ENCODE data around the gene SRSF9. TPM values are rescaled to one million over a fixed set of nuclear protein-coding genes. Genes with fewer than 3 reads are reported as not detected.
"Not testable (repeated sequence)": the region's sequence is repeated elsewhere in the genome, so short reads cannot be mapped to it uniquely, and the experiment has no call there.

Gene SRSF9
- total RNA-seq, 3 donors from 2014 or later (not counting 1 experiment from before 2014, with no cell fraction given): 175 to 191 (median 179) TPM

GRCh38 chr12:120489018-120489417, 19.5 kb upstream of the SRSF9 start:
- H3K9me3 Mint-ChIP-seq: no peaks in the 10 kb centered on the region
- no peak overlapping the region for H3K27ac Mint-ChIP-seq

GRCh38 chr12:120488057-120488640, 18.6 kb upstream of the SRSF9 start:
- Mint-ChIP-seq H3K4me3 (no peak overlapping the region), H3K9me3 (no peaks in the 10 kb centered on the region)
- intact Hi-C loops (cut with micrococcal nuclease): no loop called here

More at GRCh38 chr12:120489018-120489417, 19.5 kb upstream of the SRSF9 start:
- TF ChIP-seq CTCF (IDR thresholded peaks at IDR 0.05): no peak
- DNase-seq (no peak), ATAC-seq (no peak)
- intact Hi-C loops (cut with micrococcal nuclease): no loop called here
- Histone ChIP-seq H3K36me3 (ENCODE audit: control insufficient read depth, insufficient read depth, low read length) (peaks cover 2% of the 10 kb centered on the region), H3K27ac (ENCODE audit: low read length) (no peak overlapping the region), H3K9me3 (ENCODE audit: control insufficient read depth, insufficient read depth, low read length) (no peaks in the 10 kb centered on the region), H3K4me1 (ENCODE audit: control insufficient read depth, insufficient read depth, low read length) (no peaks in the 10 kb centered on the region), H3K27me3 (ENCODE audit: control insufficient read depth, insufficient read depth, low read length) (no peaks in the 10 kb centered on the region), H3K4me3 (ENCODE audit: low read length) (no peak overlapping the region)
- H3K27me3 Mint-ChIP-seq (ENCODE audit: low read depth in 2 of 2): no peaks in the 10 kb centered on the region
- 98% methylated on average over 4 of the region's 4 CpGs for WGBS (ENCODE audit: insufficient coverage)
- H3K4me3 Mint-ChIP-seq: no peak overlapping the region
- H3K36me3 Mint-ChIP-seq: no peaks in the 10 kb centered on the region
- peaks cover 21 to 33% of the 10 kb centered on the region in 2 donors for H3K4me1 Mint-ChIP-seq

GRCh38 chr12:120487552-120487951, 18.0 kb upstream of the SRSF9 start:
- intact Hi-C loops (cut with micrococcal nuclease): not testable (repeated sequence)
- H3K4me1 Mint-ChIP-seq: peaks cover 36 to 47% of the 10 kb centered on the region in 2 donors
- 98% methylated on average over 6 of the region's 7 CpGs for WGBS (ENCODE audit: insufficient coverage)

More at GRCh38 chr12:120488057-120488640, 18.6 kb upstream of the SRSF9 start:
- Histone ChIP-seq H3K27ac (ENCODE audit: low read length) (no peak overlapping the region), H3K4me3 (ENCODE audit: low read length) (no peak overlapping the region), H3K9me3 (ENCODE audit: control insufficient read depth, insufficient read depth, low read length) (no peaks in the 10 kb centered on the region), H3K4me1 (ENCODE audit: control insufficient read depth, insufficient read depth, low read length) (no peaks in the 10 kb centered on the region), H3K36me3 (ENCODE audit: control insufficient read depth, insufficient read depth, low read length) (peaks cover 2% of the 10 kb centered on the region), H3K27me3 (ENCODE audit: control insufficient read depth, insufficient read depth, low read length) (no peaks in the 10 kb centered on the region)
- Mint-ChIP-seq H3K27ac (peak overlapping the region; percentile 27 to 46), H3K4me1 (peaks cover 30 to 41% of the 10 kb centered on the region in 2 donors), H3K36me3 (no peaks in the 10 kb centered on the region), H3K27me3 (ENCODE audit: low read depth in 2 of 2) (no peaks in the 10 kb centered on the region)
- ATAC-seq (no peak), DNase-seq (no peak)
- WGBS (ENCODE audit: insufficient coverage): 77% methylated on average over 5 of the region's 5 CpGs
- no peak for TF ChIP-seq CTCF (IDR thresholded peaks at IDR 0.05)

GRCh38 chr12:120485961-120486881, 16.7 kb upstream of the SRSF9 start:
- Histone ChIP-seq H3K4me1 (ENCODE audit: control insufficient read depth, insufficient read depth, low read length) (peaks cover 18% of the 10 kb centered on the region), H3K27ac (ENCODE audit: low read length) (no peak overlapping the region), H3K9me3 (ENCODE audit: control insufficient read depth, insufficient read depth, low read length) (no peaks in the 10 kb centered on the region), H3K4me3 (ENCODE audit: low read length) (no peak overlapping the region), H3K36me3 (ENCODE audit: control insufficient read depth, insufficient read depth, low read length) (peaks cover 4% of the 10 kb centered on the region), H3K27me3 (ENCODE audit: control insufficient read depth, insufficient read depth, low read length) (no peaks in the 10 kb centered on the region)
- H3K9me3 Mint-ChIP-seq: no peaks in the 10 kb centered on the region
- no peak overlapping the region for H3K27ac Mint-ChIP-seq
- DNase-seq (no peak), ATAC-seq (no peak)
- TF ChIP-seq CTCF (IDR thresholded peaks at IDR 0.05): no peak
- peaks cover 46 to 55% of the 10 kb centered on the region in 2 donors for H3K4me1 Mint-ChIP-seq
- H3K36me3 Mint-ChIP-seq: no peaks in the 10 kb centered on the region
- no peaks in the 10 kb centered on the region for H3K27me3 Mint-ChIP-seq (ENCODE audit: low read depth in 2 of 2)
- H3K4me3 Mint-ChIP-seq: no peak overlapping the region
- intact Hi-C loops (cut with micrococcal nuclease): no loop called here
- 93% methylated on average over 5 of the region's 7 CpGs for WGBS (ENCODE audit: insufficient coverage)

More at GRCh38 chr12:120487552-120487951, 18.0 kb upstream of the SRSF9 start:
- not testable (repeated sequence) for DNase-seq; H3K27ac Mint-ChIP-seq; H3K9me3 ChIP-seq (ENCODE audit: control insufficient read depth, insufficient read depth, low read length); H3K4me3 ChIP-seq (ENCODE audit: low read length); H3K9me3 Mint-ChIP-seq; H3K4me3 Mint-ChIP-seq; H3K36me3 ChIP-seq (ENCODE audit: control insufficient read depth, insufficient read depth, low read length); H3K27me3 Mint-ChIP-seq (ENCODE audit: low read depth in 2 of 2); H3K27me3 ChIP-seq (ENCODE audit: control insufficient read depth, insufficient read depth, low read length); ATAC-seq; H3K36me3 Mint-ChIP-seq; H3K4me1 ChIP-seq (ENCODE audit: control insufficient read depth, insufficient read depth, low read length); H3K27ac ChIP-seq (ENCODE audit: low read length)

Data from natural killer cell (primary cell).